OCI-LY7 (cell line): ENCODE results near the gene RSPH6A. TPM values are rescaled to one million over a fixed set of nuclear protein-coding genes. Genes with fewer than 3 reads are reported as not detected.
A peak's percentile ranks its signal among the peaks of the same experiment; 100 is the strongest.

Source experiments
- BruUV-seq: library from RNA; stranded (reverse); fragments of 400-500 nt; replicated peaks from 2 replicates; lab custom pipeline; 2021; lab: Mats Ljungman, UMichigan
- CTCF ChIA-PET: fragments of 300-600 bp; sonication (Branson Sonifier 250); formaldehyde crosslinking; loops from one replicate; lab custom pipeline; 2022; ENCODE audit warnings: antibody characterized with exemption; ENCODE audit not compliant: unreplicated experiment; lab: Charles Lee
- POLR2A ChIA-PET: fragments of 300-600 bp; sonication (Branson Sonifier 250); formaldehyde crosslinking; loops from one replicate; lab custom pipeline; 2022; ENCODE audit warnings: antibody characterized with exemption; lab: Charles Lee
- DNase-seq: peaks from one replicate; pipeline ENCODE4 v3.0.0-alpha.2; 2015; ENCODE audit warnings: low spot score
- H2AFZ ChIP-seq: fragments of 200-600 bp; sonication (generic), shearing (Covaris generic); 2 replicates; pipeline ENCODE4 v1.6.1; 2014; ENCODE audit warnings: mild to moderate bottlenecking, antibody characterized with exemption, low read length, moderate library complexity
- H3K27ac ChIP-seq: fragments of 200-600 bp; sonication (generic); 2 replicates; pipeline ENCODE4 v1.5.1; 2014; ENCODE audit warnings: mixed run types, low read depth, mild to moderate bottlenecking, moderate library complexity, low read length, inconsistent platforms; ENCODE audit not compliant: poor library complexity, severe bottlenecking
- H3K36me3 ChIP-seq: fragments of 200-600 bp; sonication (generic); 2 replicates; pipeline ENCODE4 v1.6.1; 2014; ENCODE audit warnings: mild to moderate bottlenecking, antibody characterized with exemption, low read length, moderate library complexity, mixed read lengths; ENCODE audit not compliant: insufficient read depth
- H3K4me1 ChIP-seq: fragments of 200-600 bp; sonication (generic); 2 replicates; pipeline ENCODE4 v1.5.1; 2014; ENCODE audit warnings: mild to moderate bottlenecking, low read length; ENCODE audit not compliant: insufficient read depth, poor library complexity, severe bottlenecking
- H3K4me2 ChIP-seq: fragments of 200-600 bp; sonication (generic); 2 replicates; pipeline ENCODE4 v1.6.1; 2014; ENCODE audit warnings: mild to moderate bottlenecking, low read length
- H3K4me3 ChIP-seq: fragments of 200-600 bp; sonication (generic); 2 replicates; pipeline ENCODE4 v1.5.1; 2014; ENCODE audit warnings: mild to moderate bottlenecking, low read depth, low read length; ENCODE audit not compliant: poor library complexity, severe bottlenecking
- H3K79me2 ChIP-seq: fragments of 200-600 bp; sonication (generic); 2 replicates; pipeline ENCODE4 v1.6.1; 2016; ENCODE audit warnings: low read depth, mild to moderate bottlenecking, low read length, moderate library complexity, mixed read lengths; ENCODE audit not compliant: insufficient read depth
- H3K9me2 ChIP-seq: fragments of 200-600 bp; sonication (generic); 2 replicates; pipeline ENCODE4 v1.6.1; 2016; ENCODE audit warnings: mild to moderate bottlenecking, low read length, mixed read lengths; ENCODE audit not compliant: insufficient read depth
- H3K9me3 ChIP-seq: fragments of 200-600 bp; sonication (generic); 2 replicates; pipeline ENCODE4 v1.6.1; 2014; ENCODE audit warnings: mild to moderate bottlenecking, mixed run types, low read length, mixed read lengths
- H4K20me1 ChIP-seq: fragments of 200-600 bp; sonication (generic); 2 replicates; pipeline ENCODE4 v1.6.1; 2014; ENCODE audit warnings: mild to moderate bottlenecking, antibody characterized with exemption, low read length, moderate library complexity, mixed read lengths; ENCODE audit not compliant: insufficient read depth
- EZH2phosphoT487 ChIP-seq: fragments of 200-600 bp; sonication (generic); IDR thresholded peaks from 2 replicates; pipeline ENCODE4 v1.6.1; 2018; ENCODE audit warnings: low read depth, borderline replicate concordance, mild to moderate bottlenecking, mixed run types, antibody characterized with exemption, low read length, moderate library complexity, mixed read lengths
- intact Hi-C: fragments of 100-400 bp; cut with micrococcal nuclease; formaldehyde crosslinking; loops from one replicate; pipeline ENCODE4 v1.10.0; 2022; ENCODE audit not compliant: unreplicated experiment
- total RNA-seq, 2 experiments: library from RNA; depleted of rRNA in 1 of 2; stranded (reverse); fragments of >200 nt in 1 of 2; shearing (Covaris generic) in 1 of 2; gene quantifications; 2 replicates each; pipeline ENCODE4 v1.2.3, GENCODE V29; 2014 to 2022
- TF ChIP-seq, protein P1 (sequence below): fragments of 200-600 bp; sonication (generic); conservative IDR thresholded peaks from 2 replicates; pipeline ENCODE4 v1.5.1; 2014; ENCODE audit warnings: mild to moderate bottlenecking, antibody characterized with exemption, low read length, moderate library complexity, mixed read lengths

Gene RSPH6A
- total RNA-seq, 2 experiments from 2014 or later = 0.16 to 0.72 TPM

DNA sequence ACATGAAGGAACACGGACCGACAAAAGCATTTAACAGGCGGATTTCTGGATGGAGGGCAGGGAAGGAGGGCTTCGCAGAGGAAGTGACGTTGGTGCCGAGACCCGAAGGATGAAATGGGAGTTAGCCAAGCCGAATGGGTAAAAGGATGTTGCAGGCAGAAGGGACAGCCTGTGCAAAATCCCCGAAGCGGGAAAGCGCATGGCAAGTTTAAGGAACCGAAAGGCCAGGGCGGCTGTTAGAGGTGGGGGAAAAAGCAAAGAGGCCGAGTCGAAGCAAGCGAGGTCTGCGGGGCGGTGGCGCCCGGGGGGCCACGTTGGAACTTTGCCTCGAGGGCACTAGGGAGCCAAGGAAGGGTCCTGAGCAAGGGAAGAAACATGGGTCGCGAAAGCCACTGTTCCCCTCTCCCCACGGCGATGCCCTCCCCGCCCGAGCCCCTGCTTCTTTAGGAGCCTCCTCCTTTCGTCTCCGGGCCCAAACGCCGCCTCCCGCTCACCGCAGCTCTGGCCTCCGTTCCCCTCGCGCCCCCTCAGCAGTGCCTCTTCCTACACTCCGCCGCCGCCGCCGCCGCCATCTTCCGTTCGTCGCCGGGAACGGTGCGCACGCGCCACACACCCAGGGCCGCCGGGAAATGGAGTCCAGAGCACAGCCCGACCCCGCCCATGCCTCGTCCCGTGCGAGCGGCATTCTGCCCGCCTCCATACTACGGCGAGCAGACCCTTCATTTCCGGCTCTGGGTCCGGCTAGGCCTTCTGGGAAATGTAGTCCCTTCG is 47.6 kb upstream of the RSPH6A start, which contains the start of gene SYMPK:
TSS of gene SYMPK (minus strand) at position 584 of the 771 bp plus-strand sequence. CDS start 8,652 bp downstream, outside the sequence.
- BruUV-seq = no TSS peak
- peak within 1 kb of the TSS; percentile 83 for H3K27ac ChIP-seq
- H3K9me2 ChIP-seq = no peaks in the 10 kb centered on the region
- peak; percentile 99 for DNase-seq
- H3K9me3 ChIP-seq = no peaks in the 10 kb centered on the region
- peaks cover 38% of the 10 kb centered on the region for H3K79me2 ChIP-seq
- CTCF ChIA-PET = interaction anchor here (0.9 kb wide), 1 partner anchor 19 kb away, joined by 4 read pairs; no protein-coding TSS in a partner anchor
- H3K4me3 ChIP-seq = peak within 1 kb of the TSS; percentile 82
- H4K20me1 ChIP-seq = no peaks in the 10 kb centered on the region
- TF ChIP-seq EZH2phosphoT487 = no peak
- TF ChIP-seq, protein P1, sequence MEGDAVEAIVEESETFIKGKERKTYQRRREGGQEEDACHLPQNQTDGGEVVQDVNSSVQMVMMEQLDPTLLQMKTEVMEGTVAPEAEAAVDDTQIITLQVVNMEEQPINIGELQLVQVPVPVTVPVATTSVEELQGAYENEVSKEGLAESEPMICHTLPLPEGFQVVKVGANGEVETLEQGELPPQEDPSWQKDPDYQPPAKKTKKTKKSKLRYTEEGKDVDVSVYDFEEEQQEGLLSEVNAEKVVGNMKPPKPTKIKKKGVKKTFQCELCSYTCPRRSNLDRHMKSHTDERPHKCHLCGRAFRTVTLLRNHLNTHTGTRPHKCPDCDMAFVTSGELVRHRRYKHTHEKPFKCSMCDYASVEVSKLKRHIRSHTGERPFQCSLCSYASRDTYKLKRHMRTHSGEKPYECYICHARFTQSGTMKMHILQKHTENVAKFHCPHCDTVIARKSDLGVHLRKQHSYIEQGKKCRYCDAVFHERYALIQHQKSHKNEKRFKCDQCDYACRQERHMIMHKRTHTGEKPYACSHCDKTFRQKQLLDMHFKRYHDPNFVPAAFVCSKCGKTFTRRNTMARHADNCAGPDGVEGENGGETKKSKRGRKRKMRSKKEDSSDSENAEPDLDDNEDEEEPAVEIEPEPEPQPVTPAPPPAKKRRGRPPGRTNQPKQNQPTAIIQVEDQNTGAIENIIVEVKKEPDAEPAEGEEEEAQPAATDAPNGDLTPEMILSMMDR = no peak
- H3K4me2 ChIP-seq = peak within 1 kb of the TSS; percentile 91
- H3K36me3 ChIP-seq = peaks cover 30% of the 10 kb centered on the region
- peak within 1 kb of the TSS; percentile 69; the same call in 1 of the 2 replicates for H2AFZ ChIP-seq
- POLR2A ChIA-PET = interaction anchor here (0.7 to 2.1 kb wide), 5 partner anchors 19 to 458 kb away, joined by 3 to 8 read pairs (median 4); partner anchors contain the start of genes MYPOP and SIX5
- intact Hi-C loops = loop anchor here (1.0 kb wide), 1 partner anchor 21 kb away; no protein-coding TSS in a partner anchor
- H3K4me1 ChIP-seq = peaks cover 20% of the 10 kb centered on the region

DNA sequence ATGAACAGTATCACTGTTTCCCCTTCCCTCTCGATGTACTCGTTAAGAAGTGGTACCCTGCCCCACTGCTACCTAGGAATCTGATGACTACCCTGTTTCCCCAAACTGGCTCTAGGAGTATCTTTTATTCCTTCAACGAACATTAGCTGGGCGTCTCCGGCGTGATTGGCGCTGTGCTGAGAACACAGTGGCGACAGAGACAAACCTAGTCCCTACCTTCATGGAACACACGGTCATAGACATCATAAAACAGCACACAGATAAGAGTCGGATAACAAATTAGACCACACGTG is 47.1 kb upstream of the RSPH6A start:
- Histone ChIP-seq H3K9me2 (no peaks in the 10 kb centered on the region), H3K4me3 (peak overlapping the region; percentile 82), H3K9me3 (no peaks in the 10 kb centered on the region), H2AFZ (peak overlapping the region; percentile 47; the same call in 1 of the 2 replicates), H3K4me1 (peaks cover 20% of the 10 kb centered on the region), H3K79me2 (peaks cover 38% of the 10 kb centered on the region), H3K27ac (peak overlapping the region; percentile 83), H4K20me1 (no peaks in the 10 kb centered on the region), H3K36me3 (peaks cover 31% of the 10 kb centered on the region), H3K4me2 (peak overlapping the region; percentile 78)
- POLR2A ChIA-PET = no interaction called here
- BruUV-seq = no TSS peak
- TF ChIP-seq, protein P1 = 0 out of 2 replicates have a peak, but pooled peaks have one; percentile 23
- no peak for TF ChIP-seq EZH2phosphoT487
- intact Hi-C loops = no loop called here
- CTCF ChIA-PET = no interaction called here
- no peak for DNase-seq
